ENCODE results near the gene F2.
A peak's percentile ranks its signal among the peaks of the same experiment; 100 is the strongest.
"Not testable (repeated sequence)": the region's sequence is repeated elsewhere in the genome, so short reads cannot be mapped to it uniquely, and the experiment has no call there.

F2 gene

DNA sequence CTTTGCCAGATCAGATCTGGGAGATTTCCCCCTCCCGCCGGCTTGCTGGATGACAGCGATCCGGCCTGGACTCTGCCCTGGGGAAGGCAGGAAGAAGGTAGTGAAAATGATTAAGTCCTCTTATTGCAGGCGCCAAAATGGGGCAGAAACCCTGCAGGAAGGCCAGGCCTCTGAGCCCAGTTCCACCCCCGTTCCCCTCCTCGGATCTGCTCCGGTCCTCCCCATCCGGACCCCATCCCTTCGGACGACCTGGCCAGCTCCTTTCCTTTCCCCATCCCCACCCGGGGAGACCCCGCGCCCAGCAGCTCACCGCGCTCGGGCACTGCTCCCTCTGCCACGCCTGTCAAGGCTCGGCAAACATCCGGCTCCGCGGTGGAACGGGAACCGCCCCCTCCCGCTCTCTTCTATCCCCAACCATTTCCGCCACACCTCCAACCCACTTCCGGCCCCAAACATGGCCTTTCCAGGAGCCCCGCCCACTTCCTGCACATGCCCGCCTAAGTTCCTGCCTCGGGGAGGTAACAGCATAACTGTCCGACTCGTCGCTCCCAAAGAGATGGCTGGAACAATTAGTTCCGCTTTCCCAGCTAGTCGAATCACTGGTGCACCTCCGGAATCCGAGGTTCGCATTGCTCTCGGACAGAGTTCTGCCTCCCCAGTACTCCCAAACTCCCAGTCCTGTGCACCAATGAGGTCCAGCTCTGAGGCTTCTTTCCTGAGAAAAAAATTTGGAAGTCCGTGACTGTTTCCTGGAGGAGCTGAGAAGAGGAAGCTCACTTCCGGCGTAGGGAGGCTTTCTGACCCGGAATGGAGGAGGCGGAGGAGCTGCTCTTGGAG lies 18.6 kb upstream of the F2 start, which contains the start of the genes ARHGAP1 and ZNF408:
ARHGAP1 (minus strand) TSS at position 379 of the 837 bp plus-strand sequence. CDS start 4,512 bp downstream, outside the sequence.
ZNF408 (plus strand) TSS at position 791 of the 837 bp plus-strand sequence; CDS start at position 808, 17 bp downstream.
- peak; percentile 98 for DNase-seq (ENCODE audit: low read depth)
- in situ Hi-C loops (cut with HindIII; ENCODE audit: low sequenced_read_pairs): no loop called here
- peak within 1 kb of the TSS; percentile 100 for H3K4me3 ChIP-seq (ENCODE audit: low read depth, low read length)
- TF ChIP-seq, protein P1, sequence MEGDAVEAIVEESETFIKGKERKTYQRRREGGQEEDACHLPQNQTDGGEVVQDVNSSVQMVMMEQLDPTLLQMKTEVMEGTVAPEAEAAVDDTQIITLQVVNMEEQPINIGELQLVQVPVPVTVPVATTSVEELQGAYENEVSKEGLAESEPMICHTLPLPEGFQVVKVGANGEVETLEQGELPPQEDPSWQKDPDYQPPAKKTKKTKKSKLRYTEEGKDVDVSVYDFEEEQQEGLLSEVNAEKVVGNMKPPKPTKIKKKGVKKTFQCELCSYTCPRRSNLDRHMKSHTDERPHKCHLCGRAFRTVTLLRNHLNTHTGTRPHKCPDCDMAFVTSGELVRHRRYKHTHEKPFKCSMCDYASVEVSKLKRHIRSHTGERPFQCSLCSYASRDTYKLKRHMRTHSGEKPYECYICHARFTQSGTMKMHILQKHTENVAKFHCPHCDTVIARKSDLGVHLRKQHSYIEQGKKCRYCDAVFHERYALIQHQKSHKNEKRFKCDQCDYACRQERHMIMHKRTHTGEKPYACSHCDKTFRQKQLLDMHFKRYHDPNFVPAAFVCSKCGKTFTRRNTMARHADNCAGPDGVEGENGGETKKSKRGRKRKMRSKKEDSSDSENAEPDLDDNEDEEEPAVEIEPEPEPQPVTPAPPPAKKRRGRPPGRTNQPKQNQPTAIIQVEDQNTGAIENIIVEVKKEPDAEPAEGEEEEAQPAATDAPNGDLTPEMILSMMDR (IDR thresholded peaks at IDR 0.05; ENCODE audit: low read depth, low read length, missing control alignments): no peak

DNA sequence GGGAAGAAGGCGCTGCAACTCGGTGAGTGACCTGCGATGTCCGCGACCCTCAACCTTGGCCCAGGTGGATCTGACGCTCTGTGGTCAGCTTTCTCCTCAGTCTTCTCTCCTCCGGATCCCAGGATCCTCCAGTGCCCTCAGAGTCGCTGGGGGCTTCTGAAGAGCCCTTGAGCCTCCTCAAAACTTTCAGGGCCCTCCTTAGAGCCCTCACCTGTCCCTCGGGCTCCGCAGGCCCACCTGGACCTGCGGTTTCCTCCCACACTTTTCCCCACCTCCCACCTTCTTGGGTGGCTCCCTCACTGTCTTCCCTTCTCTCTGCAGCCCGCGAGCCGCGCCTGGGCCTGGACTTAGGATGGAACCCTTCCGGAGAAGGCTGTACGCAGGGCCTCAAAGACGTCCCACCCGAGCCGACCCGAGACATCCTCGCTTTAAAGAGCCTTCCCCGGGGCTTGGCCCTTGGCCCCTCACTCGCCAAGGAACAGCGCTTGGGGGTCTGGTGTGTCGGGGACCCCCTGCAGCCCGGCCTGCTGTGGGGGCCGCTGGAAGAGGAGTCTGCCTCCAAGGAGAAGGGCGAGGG lies 17.8 kb upstream of the F2 start:
- DNase-seq (ENCODE audit: low read depth): no peak
- H3K4me3 ChIP-seq (ENCODE audit: low read depth, low read length): peak overlapping the region; percentile 100
- in situ Hi-C loops (cut with HindIII; ENCODE audit: low sequenced_read_pairs): no loop called here
- TF ChIP-seq, protein P1 (IDR thresholded peaks at IDR 0.05; ENCODE audit: low read depth, low read length, missing control alignments): no peak

DNA sequence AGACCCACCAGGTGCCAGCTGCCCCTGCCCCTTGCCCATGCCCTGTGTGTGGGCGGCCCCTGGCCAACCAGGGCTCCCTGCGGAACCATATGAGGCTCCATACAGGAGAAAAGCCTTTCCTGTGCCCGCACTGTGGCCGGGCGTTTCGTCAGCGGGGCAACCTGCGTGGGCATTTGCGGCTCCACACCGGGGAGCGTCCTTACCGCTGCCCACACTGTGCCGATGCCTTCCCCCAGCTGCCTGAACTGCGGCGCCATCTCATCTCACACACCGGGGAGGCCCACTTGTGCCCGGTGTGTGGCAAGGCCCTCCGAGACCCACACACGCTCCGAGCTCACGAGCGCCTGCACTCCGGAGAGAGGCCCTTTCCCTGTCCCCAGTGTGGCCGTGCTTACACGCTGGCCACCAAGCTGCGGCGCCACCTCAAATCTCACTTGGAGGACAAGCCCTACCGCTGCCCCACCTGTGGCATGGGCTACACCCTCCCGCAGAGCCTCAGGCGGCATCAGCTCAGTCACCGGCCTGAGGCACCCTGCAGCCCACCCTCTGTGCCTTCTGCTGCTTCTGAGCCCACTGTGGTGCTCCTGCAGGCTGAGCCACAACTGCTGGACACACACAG lies 13.8 kb upstream of the F2 start:
- in situ Hi-C loops (cut with HindIII; ENCODE audit: low sequenced_read_pairs): no loop called here
- TF ChIP-seq, protein P1 (IDR thresholded peaks at IDR 0.05; ENCODE audit: low read depth, low read length, missing control alignments): no peak
- no peak for DNase-seq (ENCODE audit: low read depth)
- H3K4me3 ChIP-seq (ENCODE audit: low read depth, low read length): no peak overlapping the region

GRCh38 chr11:46706886-46707285 lies 12.1 kb upstream of the F2 start:
- TF ChIP-seq, protein P1 (IDR thresholded peaks at IDR 0.05; ENCODE audit: low read depth, low read length, missing control alignments): no peak
- no peak overlapping the region for H3K4me3 ChIP-seq (ENCODE audit: low read depth, low read length)
- no peak for DNase-seq (ENCODE audit: low read depth)
- in situ Hi-C loops (cut with HindIII; ENCODE audit: low sequenced_read_pairs): no loop called here

DNA sequence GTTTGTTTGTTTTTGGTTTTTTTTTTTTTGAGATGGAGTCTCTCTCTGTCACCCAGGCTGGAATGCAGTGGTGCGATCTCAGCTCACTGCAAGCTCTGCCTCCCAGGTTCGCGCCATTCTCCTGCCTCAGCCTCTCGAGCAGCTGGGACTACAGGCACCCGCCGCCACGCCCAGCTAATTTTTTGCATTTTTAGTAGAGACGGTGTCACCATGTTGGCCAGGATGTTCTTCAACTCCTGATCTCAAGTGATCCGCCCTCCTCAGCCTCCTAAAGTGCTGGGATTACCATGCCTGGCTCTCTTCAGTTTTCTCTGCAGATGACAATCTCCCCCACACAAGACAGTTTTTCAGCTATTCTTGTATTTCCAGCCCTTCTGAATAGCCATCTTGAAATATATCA lies 9.7 kb upstream of the F2 start:
- DNase-seq (ENCODE audit: low read depth); H3K4me3 ChIP-seq (ENCODE audit: low read depth, low read length); in situ Hi-C loops (cut with HindIII; ENCODE audit: low sequenced_read_pairs): not testable (repeated sequence)

GRCh38 chr11:46710821-46711269 lies 8.2 kb upstream of the F2 start:
- H3K4me3 ChIP-seq (ENCODE audit: low read depth, low read length): no peak overlapping the region
- in situ Hi-C loops (cut with HindIII; ENCODE audit: low sequenced_read_pairs): no loop called here
- TF ChIP-seq, protein P1 (IDR thresholded peaks at IDR 0.05; ENCODE audit: low read depth, low read length, missing control alignments): no peak
- DNase-seq (ENCODE audit: low read depth): peak; percentile 91
